ENCODE results near the gene HTRA3. TPM values are rescaled to one million over a fixed set of nuclear protein-coding genes. Genes with fewer than 3 reads are reported as not detected.

Gene HTRA3
- total RNA-seq, 1 experiment from 2014 or later, result 0.03 TPM

DNA sequence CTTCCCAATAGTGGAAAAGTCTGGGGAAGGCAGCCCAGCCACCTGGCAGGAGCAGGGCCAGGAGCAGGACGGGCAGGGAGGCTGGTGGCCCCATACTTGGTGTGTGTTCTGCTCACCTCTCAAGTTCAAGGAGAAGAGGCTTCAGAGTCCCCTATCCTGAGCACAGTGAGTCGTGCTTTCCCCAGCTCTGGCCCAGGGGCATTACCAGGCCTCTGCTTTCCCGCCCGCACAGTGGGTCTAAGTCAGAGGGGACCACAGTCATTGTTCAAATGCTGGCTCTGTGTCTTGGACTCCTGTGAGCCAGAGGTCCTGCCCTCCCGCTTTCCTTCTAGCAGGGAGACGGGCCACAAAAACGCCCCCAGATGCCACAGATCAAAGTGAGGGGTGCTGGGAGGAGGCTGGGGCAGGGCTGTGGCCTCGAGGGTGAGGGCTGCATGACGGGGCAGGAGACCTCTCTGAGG, 27.6 kb downstream of the HTRA3 start:
- no peaks in the 10 kb centered on the region for H3K27me3 ChIP-seq (replicated peaks)
- H3K4me3 ChIP-seq, result no peak overlapping the region
- DNase-seq (ENCODE audit: low read depth in 1 of 2, low spot score in 2 of 2), result no peak

DNA sequence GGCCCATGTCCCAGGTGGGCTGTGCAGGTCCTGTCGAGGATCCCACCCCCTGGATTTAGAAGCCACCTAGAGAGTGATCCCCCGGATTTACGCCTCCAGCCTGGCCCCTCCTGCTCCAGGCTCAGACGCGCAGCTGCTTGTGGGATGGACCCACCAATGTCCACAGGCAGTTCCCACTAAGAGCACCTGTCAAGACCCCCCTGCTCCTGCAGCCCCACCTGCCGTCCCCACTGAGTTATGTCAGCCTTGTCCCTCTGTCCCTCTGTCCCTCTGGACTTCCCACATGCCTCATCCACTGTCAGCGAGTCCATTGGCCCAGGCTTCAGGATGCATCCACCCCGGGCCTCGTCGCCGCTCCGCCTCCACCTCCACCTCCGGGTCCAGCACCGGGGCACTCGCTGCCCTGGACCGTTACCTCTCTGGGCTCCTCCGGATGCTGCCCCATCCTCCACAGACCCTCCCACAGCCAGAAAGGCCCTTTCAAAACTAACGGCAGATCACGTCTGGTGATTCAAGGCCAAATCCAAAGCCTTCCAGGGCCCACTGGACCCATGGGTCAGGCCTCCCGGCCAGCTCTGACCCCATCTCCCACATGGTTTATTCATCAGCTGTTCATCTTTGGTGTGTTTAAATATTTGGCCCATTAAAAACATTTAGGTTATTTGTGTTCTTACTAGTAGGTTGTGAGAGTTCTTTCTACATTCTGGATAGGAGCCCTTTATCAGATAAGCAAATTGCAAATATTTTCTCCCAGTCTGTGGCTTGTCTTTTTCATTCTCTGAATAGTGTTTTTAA, 28.3 kb downstream of the HTRA3 start:
- no peaks in the 10 kb centered on the region for H3K4me1 ChIP-seq (replicated peaks)
- no peaks in the 10 kb centered on the region for H3K36me3 ChIP-seq
- H3K9me3 ChIP-seq (replicated peaks), result no peaks in the 10 kb centered on the region
- H3K27ac ChIP-seq, result no peak overlapping the region
- DNase-seq (ENCODE audit: low read depth in 1 of 2, low spot score in 2 of 2), result no peak
- no peak overlapping the region for H3K4me3 ChIP-seq
- H3K27me3 ChIP-seq (replicated peaks), result no peaks in the 10 kb centered on the region

More for the DNA sequence above, 27.6 kb downstream of the HTRA3 start:
- no peaks in the 10 kb centered on the region for H3K9me3 ChIP-seq (replicated peaks)
- H3K4me1 ChIP-seq (replicated peaks), result no peaks in the 10 kb centered on the region
- no peaks in the 10 kb centered on the region for H3K36me3 ChIP-seq
- H3K27ac ChIP-seq, result no peak overlapping the region

DNA sequence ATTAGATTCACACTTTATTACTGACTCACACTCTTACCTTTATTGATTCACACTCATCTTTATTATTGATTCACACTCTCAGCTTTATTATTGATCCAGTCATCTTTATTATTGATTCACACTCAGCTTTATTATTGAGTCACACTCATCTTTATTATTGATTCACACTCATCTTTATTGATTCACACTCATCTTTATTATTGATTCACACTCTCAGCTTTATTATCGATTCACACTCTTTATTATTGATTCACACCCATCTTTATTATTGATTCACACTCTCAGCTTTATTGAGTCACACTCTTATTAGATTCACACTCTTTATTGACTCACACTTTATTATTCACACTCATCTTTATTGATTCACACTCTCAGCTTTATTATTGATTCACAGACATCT, 31.3 kb downstream of the HTRA3 start:
- H3K27me3 ChIP-seq (replicated peaks), result no peaks in the 10 kb centered on the region
- H3K4me1 ChIP-seq (replicated peaks), result peaks cover 12% of the 10 kb centered on the region
- no peak overlapping the region for H3K27ac ChIP-seq
- H3K9me3 ChIP-seq (replicated peaks), result no peaks in the 10 kb centered on the region
- no peak overlapping the region for H3K4me3 ChIP-seq
- no peak for DNase-seq (ENCODE audit: low read depth in 1 of 2, low spot score in 2 of 2)
- H3K36me3 ChIP-seq, result no peaks in the 10 kb centered on the region

DNA sequence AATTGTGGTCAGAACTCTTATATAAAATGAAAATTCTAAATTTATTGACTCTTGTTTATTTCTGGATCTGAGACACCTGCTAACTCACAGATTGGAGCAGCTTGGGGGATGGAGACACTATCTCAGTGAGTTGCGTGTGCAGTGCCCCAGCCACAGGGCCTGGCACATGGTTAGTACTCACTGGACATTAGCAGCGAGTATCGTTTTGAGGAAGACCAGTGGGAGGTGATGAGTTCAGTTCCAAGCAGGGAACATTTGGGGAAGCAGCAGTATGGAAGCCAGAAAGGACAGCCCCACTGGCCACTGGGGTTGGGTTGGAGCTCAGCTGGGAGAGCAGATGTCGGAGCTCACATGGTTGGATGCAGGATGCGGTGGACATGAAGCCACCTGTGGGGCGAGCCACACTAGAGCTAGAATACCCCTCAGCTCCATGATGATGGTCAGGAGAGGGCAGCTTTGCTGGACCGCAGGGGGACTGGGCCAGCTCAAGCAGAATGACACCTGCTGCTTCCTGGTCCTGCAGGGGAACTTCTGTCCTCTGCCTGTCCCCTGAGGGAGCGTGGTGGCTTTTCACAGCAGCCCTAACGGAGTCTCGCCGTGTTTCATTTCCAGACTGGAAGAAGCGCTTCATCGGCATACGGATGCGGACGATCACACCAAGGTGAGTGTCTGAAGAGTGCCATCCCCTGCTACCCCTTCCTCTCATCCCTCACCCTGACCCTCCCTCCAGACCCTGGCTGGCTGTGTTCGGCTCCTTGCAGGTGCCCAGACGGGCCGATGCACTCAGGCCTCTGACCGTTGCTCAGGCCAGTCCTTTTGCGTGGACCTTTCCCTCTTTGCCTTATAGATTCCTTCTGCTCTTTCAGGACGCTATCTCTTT, 32.5 kb downstream of the HTRA3 start:
- H3K9me3 ChIP-seq (replicated peaks), result no peaks in the 10 kb centered on the region
- no peak for DNase-seq (ENCODE audit: low read depth in 1 of 2, low spot score in 2 of 2)
- H3K36me3 ChIP-seq, result no peaks in the 10 kb centered on the region
- H3K4me1 ChIP-seq (replicated peaks), result peaks cover 12% of the 10 kb centered on the region
- no peak overlapping the region for H3K4me3 ChIP-seq
- no peaks in the 10 kb centered on the region for H3K27me3 ChIP-seq (replicated peaks)
- H3K27ac ChIP-seq, result no peak overlapping the region

DNA sequence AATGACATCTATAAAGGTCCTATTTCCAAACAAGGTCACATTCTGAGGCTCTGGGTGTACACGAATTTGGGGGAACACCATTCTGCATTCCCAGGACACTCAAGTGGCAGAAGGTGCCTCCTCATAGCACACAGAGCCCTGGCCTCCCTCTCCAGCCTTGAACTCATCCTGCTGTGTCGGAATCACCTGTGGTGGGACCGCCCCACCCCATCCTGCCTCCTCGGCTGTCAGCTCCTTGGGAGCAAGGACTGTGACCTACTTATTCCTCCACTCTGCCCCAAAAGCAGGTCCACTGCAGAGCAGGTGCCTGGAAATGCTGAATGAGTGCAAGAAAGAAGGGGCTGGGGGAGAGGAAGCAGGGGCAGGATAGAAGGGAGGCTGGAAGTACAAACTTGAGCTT, 33.5 kb downstream of the HTRA3 start:
- Histone ChIP-seq H3K27ac (peak overlapping the region; percentile 59; the same call in 1 of the 2 replicates), H3K9me3 (replicated peaks) (no peaks in the 10 kb centered on the region), H3K4me3 (no peak overlapping the region), H3K27me3 (replicated peaks) (no peaks in the 10 kb centered on the region), H3K36me3 (no peaks in the 10 kb centered on the region), H3K4me1 (replicated peaks) (peaks cover 12% of the 10 kb centered on the region)
- DNase-seq (ENCODE audit: low read depth in 1 of 2, low spot score in 2 of 2), result no peak

DNA sequence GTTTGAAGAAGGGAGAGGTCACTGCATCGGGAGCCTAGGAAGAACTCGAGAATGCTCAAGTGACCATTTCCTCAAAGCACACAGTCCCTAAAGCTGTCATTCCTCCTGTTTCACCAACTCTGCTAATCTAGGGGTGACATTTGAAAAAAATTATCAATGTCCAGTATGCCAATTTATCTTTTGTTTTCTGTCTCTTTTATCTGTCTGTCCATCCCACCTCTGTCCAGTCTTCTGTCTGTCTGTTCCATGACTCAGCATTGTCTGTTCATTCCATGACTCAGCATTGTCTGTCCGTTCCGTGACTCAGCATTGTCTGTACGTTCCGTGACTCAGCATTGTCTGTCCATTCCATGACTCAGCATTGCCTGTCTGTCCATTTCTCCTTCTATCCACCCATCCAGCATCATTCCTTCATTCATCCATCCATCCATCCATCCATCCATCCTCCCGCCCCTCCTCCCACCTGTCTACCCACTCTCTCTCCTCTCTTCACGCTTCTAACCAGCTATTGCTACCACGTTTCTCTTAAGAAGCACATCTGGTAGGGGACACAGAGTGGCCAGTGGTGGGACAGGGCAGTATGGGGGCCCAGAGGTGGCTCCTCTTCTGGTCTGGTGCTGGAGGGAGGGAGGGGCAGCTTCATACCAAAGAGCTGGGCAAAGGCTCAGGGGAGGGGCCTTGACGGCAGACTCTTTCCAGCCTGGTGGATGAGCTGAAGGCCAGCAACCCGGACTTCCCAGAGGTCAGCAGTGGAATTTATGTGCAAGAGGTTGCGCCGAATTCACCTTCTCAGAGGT, 34.1 kb downstream of the HTRA3 start:
- Histone ChIP-seq H3K27ac (peak overlapping the region; percentile 59), H3K9me3 (replicated peaks) (no peaks in the 10 kb centered on the region), H3K36me3 (no peaks in the 10 kb centered on the region), H3K4me3 (no peak overlapping the region), H3K4me1 (replicated peaks) (peaks cover 12% of the 10 kb centered on the region), H3K27me3 (replicated peaks) (no peaks in the 10 kb centered on the region)
- peak; percentile 58 to 62 for DNase-seq (ENCODE audit: low read depth in 1 of 2, low spot score in 2 of 2)

DNA sequence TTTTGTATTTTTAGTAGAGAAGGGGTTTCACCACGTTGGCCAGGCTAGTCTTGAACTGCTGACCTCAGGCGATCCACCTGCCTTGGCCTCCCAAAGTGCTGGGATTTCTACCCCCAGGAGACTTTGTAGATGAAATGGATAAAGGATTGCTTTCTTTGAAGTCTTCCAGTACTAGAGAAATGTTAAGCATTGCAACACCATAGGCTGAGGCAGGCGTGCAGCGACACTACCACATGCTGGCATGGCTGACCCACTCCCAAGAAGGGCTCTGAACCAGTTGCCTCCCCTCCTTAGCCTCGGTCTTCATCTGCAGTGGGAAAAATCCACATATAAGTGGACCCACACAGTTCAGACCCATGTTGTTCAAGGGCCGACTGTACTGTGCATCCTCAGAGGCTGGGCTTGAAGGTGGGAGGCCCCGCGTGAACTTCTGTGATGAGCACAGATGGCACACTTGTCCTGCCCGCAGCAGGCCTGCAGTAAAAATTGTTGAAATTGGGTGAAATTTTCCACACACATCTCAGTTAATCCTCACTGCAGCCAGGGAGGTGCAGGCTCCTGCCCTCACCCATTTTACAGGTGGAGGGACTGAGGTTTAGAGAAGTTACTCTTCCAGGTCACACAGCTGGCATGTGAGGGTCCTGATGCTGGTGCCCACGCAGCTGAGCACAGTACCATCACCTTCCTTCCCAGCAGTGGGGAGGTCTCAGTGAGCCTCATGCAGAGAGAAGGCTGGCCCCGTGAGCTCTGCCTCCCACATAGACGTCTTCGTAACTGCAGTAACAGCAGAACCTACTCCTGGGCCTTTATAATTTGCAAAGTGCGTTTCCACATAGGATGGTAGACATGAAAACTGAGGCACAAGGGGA, 35.5 kb downstream of the HTRA3 start:
- no peak for DNase-seq (ENCODE audit: low read depth in 1 of 2, low spot score in 2 of 2)
- no peaks in the 10 kb centered on the region for H3K36me3 ChIP-seq
- H3K27me3 ChIP-seq (replicated peaks), result no peaks in the 10 kb centered on the region
- H3K9me3 ChIP-seq (replicated peaks), result no peaks in the 10 kb centered on the region
- no peak overlapping the region for H3K27ac ChIP-seq
- no peak overlapping the region for H3K4me3 ChIP-seq
- peaks cover 12% of the 10 kb centered on the region for H3K4me1 ChIP-seq (replicated peaks)

DNA sequence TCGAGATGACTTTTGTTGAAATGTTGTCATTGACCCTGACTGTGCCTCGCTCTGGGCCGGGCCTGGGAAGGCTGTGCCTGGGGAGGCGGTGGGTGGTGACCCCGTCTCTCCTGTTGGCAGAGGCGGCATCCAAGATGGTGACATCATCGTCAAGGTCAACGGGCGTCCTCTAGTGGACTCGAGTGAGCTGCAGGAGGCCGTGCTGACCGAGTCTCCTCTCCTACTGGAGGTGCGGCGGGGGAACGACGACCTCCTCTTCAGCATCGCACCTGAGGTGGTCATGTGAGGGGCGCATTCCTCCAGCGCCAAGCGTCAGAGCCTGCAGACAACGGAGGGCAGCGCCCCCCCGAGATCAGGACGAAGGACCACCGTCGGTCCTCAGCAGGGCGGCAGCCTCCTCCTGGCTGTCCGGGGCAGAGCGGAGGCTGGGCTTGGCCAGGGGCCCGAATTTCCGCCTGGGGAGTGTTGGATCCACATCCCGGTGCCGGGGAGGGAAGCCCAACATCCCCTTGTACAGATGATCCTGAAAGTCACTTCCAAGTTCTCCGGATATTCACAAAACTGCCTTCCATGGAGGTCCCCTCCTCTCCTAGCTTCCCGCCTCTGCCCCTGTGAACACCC, 36.4 kb downstream of the HTRA3 start:
- Histone ChIP-seq H3K36me3 (no peaks in the 10 kb centered on the region), H3K9me3 (replicated peaks) (no peaks in the 10 kb centered on the region), H3K4me1 (replicated peaks) (peaks cover 12% of the 10 kb centered on the region), H3K27me3 (replicated peaks) (no peaks in the 10 kb centered on the region), H3K27ac (no peak overlapping the region), H3K4me3 (no peak overlapping the region)
- no peak for DNase-seq (ENCODE audit: low read depth in 1 of 2, low spot score in 2 of 2)

DNA sequence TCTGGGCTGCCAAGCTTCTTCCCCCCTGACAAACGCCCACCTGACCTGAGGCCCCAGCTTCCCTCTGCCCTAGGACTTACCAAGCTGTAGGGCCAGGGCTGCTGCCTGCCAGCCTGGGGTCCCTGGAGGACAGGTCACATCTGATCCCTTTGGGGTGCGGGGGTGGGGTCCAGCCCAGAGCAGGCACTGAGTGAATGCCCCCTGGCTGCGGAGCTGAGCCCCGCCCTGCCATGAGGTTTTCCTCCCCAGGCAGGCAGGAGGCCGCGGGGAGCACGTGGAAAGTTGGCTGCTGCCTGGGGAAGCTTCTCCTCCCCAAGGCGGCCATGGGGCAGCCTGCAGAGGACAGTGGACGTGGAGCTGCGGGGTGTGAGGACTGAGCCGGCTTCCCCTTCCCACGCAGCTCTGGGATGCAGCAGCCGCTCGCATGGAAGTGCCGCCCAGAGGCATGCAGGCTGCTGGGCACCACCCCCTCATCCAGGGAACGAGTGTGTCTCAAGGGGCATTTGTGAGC, 37.0 kb downstream of the HTRA3 start:
- Histone ChIP-seq H3K4me1 (replicated peaks) (peaks cover 12% of the 10 kb centered on the region), H3K4me3 (no peak overlapping the region), H3K36me3 (no peaks in the 10 kb centered on the region), H3K27ac (no peak overlapping the region), H3K9me3 (replicated peaks) (no peaks in the 10 kb centered on the region), H3K27me3 (replicated peaks) (no peaks in the 10 kb centered on the region)
- no peak for DNase-seq (ENCODE audit: low read depth in 1 of 2, low spot score in 2 of 2)

DNA sequence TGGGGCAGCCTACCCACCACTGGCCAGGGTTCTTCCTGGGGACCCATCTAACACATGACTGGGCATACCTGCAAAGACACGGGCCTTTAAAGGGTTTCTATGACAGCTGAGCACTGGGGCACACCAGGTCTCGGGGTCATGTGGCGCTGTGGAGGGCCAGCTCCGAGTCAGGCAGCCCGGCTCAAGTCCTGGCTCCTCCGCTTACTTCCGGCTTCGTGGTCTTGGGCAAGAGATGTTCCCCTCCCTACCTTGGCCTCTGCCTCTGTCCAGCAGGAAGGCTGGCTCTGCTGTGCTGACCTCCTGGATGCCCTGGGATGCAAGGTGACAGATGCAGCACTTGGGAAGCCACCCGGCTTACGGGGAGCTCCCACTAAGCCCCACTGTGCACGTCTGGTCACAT, 37.6 kb downstream of the HTRA3 start:
- Histone ChIP-seq H3K9me3 (replicated peaks) (no peaks in the 10 kb centered on the region), H3K27ac (no peak overlapping the region), H3K27me3 (replicated peaks) (no peaks in the 10 kb centered on the region), H3K4me3 (no peak overlapping the region), H3K4me1 (replicated peaks) (peaks cover 12% of the 10 kb centered on the region), H3K36me3 (no peaks in the 10 kb centered on the region)
- DNase-seq (ENCODE audit: low read depth in 1 of 2, low spot score in 2 of 2), result no peak

DNA sequence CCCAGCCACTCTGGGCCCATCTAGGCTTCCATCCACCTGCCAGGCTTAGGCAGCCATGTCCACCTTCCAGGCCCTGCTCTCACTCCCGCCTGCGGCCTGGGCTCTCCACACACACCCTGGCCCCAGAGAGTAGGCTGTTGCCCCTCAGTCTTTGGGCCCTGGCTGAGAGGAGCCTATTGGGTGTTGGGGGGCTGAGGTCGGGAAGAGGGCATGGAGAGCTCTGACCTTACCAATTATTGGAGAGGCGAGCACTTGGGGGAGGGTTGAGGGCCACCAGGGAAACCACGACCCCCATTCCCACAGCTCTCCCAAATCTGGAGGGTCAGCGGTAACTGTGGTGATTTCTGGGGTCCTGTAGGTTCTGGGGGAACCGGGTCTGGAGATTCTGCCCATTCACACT, 38.2 kb downstream of the HTRA3 start:
- Histone ChIP-seq H3K4me3 (no peak overlapping the region), H3K27me3 (replicated peaks) (no peaks in the 10 kb centered on the region), H3K9me3 (replicated peaks) (no peaks in the 10 kb centered on the region), H3K36me3 (no peaks in the 10 kb centered on the region), H3K27ac (no peak overlapping the region), H3K4me1 (replicated peaks) (peaks cover 12% of the 10 kb centered on the region)
- DNase-seq (ENCODE audit: low read depth in 1 of 2, low spot score in 2 of 2), result no peak

DNA sequence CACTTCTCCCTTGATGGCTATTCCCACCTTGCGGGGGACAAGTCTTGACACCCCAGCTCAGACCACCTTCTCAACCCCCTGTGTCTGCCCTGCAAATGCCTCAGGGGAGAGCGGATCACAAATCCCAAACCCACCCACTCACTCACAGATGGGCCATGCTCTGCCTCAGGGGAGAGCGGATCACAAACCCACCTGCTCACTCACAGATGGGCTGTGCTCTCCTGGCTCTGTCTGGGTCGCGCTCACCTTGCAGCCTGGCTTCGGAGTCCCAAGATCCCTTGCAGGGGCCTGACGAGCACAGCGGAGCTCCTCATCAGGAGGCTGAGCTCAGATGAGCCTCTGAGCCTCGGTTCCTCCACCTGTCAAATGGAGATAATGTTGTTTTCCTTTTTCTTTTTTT, 38.6 kb downstream of the HTRA3 start:
- Histone ChIP-seq H3K4me1 (replicated peaks) (peaks cover 12% of the 10 kb centered on the region), H3K4me3 (no peak overlapping the region), H3K36me3 (no peaks in the 10 kb centered on the region), H3K9me3 (replicated peaks) (no peaks in the 10 kb centered on the region), H3K27me3 (replicated peaks) (no peaks in the 10 kb centered on the region), H3K27ac (no peak overlapping the region)
- no peak for DNase-seq (ENCODE audit: low read depth in 1 of 2, low spot score in 2 of 2)
